Kidney glomerular epithelial cell (primary cell): ENCODE data around the gene MYEOV.
A peak's percentile ranks its signal among the peaks of the same experiment; 100 is the strongest.

ENCODE experiments used
- DNase-seq: peaks from one replicate; lab custom pipeline; 2025; lab: John Stamatoyannopoulos, UW

The MYEOV gene

DNA sequence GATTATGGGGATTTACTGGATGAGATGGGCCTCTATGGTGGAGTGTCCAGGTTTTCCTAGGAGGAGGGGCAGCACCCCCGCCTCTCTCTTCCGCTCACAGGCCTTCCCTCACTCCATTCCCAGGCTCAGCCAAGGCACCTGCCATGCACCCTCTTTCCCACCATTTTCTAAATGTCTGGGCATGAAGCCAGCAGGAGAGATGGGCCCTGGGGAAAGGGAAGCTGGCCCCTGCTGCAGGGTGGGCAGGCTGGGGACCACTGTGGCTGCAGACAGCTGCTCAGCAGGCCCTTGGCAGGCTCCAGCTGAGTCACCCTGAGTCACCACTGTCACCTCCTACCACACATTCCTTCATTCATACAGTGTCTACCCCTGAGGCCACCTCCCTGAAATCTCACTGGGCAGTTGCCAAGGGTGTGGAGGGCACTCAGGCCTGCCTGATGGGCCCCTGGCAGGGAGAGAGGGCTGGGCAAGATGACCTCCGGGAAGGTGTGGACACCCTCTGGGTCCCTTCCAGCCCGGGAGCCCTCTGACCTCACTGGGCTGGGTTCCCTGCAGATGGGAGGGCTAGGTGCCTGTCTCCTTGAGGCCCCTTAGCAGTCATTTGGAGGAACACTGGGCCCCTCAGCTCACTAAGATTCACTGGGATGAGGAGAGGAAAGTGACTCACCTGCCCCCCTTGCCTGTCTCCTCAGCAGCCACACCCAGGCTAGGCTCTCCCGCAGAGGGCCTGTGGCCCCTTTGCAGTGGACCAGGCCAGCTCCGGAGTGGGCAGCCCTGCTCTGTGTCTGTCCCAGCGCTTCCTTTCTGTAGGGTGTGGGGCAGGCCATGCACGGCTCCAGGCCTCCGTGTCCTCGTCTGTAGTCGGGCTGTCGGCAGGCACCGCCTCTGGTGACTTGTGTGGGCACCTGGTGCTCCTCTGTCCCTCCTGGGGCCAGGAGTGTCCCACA lies 7.8 kb downstream of the MYEOV start:
- DNase-seq = peak; percentile 76

DNA sequence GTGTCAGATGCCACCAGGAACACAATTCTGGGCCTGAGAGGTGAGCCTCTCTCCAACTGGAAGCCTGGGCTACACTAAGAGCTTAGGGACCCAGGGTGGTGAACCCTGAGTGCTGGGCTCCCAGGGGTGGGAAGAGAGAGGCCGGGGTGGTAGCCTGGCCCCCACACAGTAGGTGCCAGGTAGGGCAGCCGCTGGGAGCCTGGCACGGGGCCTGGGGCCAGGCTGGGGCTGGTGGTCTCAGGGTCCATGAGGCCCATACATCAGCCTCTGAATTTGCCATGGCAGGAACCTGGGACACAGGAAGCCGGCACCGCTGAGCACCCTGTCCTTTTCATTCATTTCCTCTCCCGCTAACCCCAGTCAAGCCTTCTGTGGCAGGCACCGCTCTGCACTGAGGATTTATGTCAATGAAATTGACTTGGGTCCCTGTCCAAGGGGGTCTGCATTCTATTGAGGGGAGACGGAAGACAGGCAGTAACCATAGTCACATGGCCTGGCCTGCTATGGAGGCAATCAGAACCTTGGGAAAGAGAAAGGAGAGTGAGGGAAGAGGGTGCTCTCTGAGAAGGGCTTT lies 8.6 kb downstream of the MYEOV start:
- no peak for DNase-seq

DNA sequence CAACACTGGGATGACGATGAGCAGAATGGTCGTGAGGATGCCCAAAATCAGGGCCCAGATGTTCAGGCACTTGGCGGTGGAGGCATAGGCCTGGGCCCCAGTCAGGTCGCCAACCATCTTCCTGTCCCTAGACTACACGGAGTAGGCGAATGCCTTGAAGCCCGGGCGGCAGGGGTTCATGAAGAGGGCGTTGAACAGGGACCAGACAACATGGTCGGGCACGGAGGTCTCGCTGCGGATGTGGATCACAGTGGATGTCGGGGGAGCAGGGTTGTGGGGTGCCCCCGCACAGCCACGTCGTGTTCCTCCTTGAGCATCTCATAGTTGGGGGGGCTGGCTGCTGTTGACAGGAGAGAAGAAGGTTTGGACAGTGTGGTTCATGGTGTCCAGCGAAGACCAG lies 9.5 kb downstream of the MYEOV start:
- no peak for DNase-seq

DNA sequence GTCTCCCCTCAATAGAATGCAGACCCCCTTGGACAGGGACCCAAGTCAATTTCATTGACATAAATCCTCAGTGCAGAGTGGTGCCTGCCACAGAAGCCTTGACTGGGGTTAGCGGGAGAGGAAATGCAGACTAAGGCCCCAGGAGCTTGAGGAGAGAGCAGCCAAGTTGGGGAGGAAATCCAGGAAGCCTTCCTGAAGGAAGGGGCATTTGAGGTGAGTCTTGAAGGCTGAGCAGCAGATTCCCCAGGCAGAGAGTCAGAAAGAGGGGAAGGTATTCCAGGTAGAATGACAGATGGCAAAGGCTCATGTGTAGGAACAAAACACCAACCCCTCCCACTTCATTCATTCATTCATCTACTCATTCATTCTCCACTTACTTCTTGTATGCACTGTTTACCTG lies 10.3 kb downstream of the MYEOV start:
- DNase-seq = no peak

DNA sequence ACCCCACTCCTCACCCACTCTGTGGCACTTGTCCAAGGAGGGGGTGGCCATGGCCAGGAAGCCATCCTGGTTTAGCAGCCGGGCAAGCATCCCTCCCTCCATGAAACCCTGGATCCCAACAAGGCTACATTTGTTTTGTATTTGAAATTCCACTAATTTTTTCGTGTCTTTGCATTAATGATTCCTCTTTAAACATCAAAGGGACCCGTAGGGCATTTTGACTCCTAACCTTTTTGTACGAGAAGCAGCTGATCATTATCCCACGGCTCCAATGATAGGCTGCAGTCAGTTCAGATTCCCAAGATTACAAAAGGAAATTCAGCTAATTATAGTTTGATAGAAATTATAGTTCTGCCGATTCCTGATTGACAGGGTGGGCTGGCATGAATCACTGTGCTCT lies 10.7 kb downstream of the MYEOV start:
- no peak for DNase-seq

DNA sequence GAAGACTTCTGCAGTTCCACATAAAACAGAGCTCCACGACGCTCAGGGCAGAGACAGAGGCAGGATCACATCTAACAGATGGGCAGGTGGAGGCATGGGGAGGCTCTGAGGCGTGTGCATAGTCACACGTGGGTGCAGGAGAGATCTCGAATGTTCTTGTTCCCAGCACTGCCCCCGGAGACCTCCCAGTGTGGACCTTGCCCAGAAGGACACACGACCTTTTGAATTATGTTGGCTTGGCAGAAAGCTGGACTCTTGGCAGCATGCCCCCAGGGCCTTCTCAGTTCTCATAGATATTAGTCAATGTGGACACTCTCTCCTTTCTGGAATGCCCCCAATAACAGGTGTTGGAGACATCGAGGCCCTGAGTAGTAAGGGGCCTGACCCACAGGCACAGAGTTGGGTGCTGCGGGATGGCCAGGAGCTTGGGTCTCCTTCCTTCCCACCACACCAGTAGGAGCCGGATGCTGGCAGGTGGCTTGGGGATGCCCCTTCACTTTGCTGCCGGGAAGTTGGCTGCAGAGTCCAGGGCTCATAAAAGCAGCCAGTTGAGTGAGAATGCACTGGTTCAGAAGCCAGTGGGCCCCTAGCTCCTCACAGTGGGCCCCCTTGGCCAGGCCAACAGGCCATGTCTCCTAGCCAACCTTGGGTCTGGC lies 12.1 kb downstream of the MYEOV start:
- no peak for DNase-seq

DNA sequence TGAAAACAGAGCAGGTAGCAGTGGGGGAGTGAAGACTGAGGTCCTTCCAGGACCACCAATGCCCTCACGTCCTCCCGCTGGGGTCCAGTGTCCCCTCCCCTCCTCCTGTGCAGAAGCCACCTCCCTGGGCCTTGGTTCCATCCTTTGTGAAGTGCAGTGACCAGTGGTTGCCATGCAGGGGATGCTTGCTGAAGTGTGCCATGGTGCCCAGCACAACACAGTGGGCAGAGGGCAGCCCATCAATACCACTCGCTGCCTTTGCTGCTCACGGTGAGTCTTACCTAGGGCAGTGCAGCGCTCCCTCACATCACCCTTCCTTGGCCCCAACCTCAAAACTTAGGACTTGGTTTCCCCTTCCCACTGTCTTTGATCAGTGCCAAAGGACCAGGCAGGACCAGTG lies 12.9 kb downstream of the MYEOV start:
- DNase-seq = no peak

DNA sequence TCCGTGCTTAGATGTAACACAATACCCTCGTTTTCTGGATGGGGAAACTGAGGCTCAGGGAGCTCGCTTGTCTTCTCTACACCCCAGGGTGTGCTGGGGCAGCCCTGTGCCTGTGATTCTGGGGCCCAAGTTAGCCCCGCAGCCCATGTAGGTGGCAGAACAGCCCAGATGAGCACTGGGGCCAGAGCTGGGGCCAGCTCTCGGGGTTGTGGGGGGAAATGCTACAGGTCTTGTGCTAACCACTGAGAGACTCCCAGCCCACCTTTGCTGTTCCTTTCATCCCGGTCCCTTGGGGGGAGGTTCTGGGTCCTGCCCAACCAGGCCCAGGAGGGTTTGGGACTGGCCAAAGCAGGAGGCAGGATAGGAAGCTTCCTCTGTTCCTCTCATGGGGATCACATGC lies 13.5 kb downstream of the MYEOV start:
- DNase-seq = no peak

DNA sequence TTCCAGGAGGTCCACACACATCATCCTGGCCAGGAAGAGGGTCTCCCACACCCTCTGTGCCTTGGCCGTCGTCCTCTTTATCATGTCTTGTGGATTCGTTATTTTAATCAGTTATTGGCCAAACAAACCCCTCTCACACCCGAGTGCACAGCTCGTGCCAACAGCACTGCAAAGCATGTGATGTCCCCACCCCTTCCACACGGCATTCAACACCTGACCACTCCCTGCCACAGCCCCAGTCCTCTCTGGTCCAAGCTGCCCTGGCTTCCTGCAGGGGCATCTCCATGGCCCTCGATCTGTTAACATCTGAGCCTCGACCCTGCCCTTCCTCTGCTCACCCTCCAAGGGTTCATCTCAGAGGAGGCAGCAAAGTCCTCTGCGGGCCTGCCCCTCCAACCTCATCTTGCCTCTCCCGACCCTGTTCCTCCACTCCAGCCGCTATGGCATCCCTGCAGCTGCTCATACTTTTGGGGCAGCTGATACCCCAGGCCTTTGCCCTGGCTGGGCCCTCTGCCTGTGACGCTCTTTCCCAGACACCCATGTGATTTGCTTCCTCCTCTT lies 14.0 kb downstream of the MYEOV start:
- no peak for DNase-seq

DNA sequence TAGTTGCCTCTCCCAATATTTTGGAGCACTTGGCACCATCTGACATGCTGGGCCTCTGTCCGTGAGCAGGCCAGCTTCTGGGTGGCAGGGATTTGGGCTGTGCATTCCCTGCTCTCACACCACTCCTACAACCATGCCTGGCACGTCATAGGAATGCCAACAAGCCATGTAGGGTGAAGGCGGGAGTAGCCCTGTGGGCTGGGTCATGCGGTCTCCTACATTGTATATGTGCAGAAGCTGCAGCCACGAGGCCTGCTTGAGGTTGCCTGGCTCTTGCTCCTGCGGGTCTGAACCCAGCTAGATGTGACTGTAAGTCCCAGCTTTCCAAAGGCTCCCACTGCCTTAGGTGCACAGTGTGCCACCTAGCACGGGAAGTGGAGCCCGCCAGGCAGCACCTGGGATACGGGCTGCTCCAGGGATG lies 14.5 kb downstream of the MYEOV start:
- no peak for DNase-seq

DNA sequence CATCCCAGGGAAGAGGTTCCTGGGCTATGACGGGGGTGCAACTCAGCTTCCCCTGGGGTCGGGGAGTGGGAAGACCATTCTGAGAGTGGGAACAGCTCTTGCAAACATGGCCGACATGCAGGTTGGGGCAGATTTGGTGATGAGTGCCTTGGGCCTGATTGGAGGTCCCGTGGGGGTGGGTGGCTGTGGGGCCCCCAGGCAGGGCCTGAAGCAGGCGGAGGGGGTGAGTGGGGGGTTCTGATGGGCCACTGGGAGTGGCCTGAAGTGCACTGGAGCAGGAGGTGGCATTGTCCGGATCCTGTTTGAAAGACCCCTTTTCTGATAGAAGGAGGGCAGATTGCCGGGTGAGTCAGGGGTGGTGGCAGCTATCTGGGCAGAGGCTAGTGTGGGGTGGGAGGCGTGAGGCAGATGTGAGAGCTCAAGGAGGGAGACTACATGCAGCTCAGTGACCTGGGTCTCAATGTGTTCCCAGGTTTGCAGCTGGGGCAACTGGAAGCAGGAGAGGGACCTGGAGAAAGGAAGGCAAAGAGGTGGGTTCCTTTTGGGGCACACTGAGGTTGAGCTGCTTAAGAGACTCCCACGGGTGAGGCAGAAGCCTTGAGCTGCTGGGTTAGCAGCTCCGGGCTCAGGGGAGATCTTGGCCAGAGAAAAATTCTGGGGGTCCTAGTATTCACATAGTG lies 15.1 kb downstream of the MYEOV start:
- no peak for DNase-seq

DNA sequence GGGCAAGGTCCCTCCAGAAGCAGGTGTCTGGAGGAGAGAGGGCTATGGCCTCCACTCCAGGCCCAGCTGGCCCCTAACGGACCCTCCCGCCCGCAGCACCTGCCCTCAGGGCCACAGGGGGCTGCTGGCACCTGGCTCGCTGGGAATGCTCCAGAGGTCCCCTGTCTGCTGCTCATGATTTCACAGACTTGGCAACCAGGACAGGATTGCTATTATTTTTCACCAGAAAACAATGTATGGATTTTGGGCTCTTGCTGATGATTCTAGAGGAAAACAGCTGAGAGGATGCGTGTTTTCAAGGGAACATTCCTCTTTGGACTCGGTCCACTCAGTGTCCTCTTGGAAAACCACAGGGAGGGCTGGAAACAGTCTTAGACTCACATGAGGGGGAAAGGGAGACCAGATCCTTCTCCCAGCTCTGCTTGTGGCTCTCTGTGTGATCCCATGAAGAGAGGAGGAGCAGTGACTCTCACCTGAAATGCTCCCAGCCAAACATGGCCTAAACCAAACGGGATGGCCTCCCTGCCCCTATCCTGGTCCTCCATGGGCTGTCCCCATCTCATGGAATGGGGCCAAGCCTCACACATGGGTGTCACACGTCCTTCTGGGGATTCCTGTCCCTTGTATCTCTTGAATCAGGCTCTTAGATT lies 15.8 kb downstream of the MYEOV start:
- no peak for DNase-seq

DNA sequence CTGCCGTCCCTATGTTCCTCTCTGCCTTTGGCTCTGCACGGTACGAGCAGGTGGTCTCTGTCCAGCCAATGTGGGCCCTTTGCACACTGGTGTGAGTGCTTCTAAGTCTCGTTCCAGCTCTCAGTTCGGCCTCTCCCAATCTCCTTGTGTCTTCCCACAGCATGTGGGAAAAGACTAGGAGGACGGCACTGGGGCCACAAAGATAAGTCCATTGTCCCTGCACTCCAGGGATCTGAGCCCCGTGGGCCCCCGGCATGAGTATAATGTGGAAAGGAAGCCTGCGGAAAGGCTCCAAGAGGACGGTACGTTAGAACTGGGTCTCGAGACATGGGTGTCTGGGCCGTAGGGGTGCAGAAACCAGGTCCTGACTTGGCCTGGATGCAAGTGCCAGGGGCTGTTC lies 16.4 kb downstream of the MYEOV start:
- no peak for DNase-seq

DNA sequence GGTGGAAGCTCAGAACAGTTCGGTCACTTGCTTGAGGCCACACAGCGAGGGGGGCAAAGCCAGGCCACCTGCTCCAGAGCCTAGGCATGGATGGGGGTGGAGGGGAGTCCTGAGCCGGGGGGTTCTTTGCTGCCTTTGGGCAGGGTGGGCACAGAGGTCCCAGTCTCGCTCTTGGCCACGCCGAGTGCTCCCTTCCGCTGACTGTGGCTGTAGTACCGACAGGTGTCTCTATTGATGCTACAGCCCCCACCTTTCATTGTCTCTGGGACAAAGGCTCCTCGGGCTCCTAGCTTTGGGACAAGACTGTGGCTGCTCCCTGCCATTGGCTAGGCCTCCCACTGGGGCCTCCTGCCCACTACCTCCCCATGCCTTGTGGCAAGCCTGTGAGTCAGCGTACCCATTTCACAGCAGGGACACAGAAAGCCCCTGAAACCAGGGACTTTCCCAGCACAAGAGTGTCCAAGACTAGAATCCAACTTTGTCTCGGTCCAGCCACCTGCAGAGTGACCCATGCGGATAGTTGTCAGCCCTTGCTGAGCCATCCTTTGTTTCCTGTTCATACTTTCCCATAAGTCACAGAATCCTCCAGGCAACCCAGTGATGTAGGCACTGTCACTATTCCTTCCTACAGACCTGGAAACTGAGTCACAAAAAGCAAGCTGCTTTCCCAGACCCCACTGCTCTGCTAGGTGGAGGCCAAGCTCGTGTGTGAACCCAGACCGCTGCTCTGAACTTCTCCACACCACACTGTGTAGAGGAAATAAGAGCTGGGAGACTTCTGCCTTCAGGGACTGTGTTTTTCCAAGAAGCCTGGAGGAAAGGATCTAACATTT lies 17.2 kb downstream of the MYEOV start:
- DNase-seq = no peak

DNA sequence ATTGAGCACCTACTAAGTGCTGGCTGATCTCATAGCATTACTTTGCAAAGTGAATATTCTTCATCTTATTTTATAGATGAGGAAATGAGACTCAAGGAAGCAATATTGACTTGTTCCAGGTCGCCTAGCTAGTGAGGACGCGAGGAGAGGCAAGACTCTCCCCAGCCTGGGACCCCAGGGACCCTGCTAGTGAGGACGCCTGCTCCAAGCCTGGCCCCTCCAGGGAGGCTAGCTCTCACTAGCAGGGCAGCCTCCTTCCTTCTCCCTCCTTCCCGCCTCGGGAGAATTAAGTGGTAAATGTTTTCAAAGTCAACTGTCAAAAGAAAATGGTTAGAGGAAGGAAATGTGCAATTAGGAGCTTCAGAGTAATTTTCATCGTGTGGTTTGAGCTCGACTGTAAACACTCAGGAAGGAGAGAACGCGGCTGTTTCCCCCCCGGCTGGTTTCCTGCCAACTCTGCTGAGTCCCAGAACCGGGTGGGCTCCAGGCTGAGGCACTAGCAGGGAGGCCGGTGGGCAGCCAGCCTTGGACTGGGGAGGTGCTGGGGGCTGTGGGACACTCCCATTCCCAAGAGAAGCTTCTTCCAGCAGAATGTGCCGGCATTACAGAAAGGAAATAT lies 17.9 kb downstream of the MYEOV start:
- no peak for DNase-seq

DNA sequence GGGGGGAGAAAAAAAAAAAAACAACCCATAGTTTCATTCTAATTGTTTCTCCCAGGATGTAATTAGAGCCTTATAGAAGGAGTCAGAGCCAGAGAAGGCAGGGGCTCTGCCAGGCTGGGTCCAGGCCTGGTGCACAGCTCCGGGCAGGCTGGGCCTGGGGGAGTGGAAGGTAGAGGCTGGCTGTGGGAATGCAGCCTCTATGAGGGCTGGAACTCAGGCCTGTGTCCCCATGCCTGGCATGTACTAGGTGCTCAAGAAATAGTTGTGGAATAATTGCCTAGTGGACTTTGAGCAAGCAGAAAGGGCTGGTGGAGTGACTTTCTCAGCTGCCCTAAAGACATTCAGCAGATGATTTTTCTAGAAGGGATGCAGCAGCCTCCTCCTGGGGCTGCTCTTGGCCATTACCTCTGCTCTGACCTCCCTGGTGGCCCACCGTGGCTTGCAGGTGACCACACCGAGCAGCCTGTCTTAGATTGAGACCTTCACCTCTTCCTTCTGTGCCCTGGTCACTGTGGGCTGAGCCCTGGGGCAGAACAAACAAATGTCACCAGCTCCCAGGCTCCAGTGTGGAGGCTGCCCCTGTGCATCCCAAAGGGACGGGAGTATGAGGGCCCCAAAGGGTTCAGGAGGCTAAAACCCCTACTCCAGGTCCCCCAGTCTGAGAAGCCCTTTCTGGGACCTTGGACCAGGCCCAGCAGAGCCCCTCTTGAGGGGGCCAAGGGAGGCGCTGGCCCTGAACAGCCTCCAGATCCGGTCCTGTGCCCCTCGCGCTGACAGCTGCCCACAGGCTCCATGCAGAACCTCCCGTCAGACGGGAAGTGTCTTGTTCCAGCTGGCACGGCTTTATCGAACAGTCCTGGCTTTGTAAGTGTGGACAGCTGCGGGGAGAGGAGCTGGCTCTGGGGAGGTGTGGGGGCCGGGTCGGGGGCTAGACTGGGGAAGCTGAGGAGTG lies 18.8 kb downstream of the MYEOV start:
- no peak for DNase-seq

DNA sequence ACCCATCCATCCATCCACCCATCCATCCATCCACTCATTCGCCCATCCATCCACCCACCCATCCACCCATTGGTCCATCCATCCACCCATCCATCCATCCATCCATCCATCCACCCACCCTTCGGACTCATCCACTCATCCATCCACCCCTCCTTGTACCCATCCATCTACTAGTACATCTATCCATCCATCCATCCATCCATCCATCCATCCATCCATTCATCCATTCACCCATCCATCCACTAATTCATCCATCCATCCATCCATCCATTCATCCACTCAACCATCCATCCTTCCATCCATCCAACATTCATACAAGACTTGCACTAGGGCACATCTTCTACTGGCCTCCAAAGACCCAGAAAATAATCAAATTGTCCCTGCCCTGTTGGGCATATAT lies 20.0 kb downstream of the MYEOV start:
- no peak for DNase-seq

DNA sequence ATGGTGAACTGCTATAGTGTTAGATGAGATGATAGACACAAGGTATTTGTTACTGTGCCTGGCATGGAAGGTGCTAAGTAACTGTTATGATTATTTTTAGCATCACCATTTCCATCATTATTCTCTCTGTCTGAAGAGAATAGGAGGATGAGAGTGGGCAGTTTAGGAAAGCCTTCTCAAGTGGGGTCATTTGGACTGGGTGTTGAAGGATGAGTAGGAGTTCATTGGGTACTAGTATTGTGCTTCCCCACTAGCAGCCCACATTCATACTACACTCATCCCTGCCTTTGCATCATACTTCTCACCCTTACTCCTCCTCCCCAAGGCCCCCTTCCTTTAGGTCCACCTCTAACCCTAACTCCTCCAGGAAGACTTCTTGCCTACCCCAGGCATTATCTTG lies 20.6 kb downstream of the MYEOV start:
- DNase-seq = no peak

DNA sequence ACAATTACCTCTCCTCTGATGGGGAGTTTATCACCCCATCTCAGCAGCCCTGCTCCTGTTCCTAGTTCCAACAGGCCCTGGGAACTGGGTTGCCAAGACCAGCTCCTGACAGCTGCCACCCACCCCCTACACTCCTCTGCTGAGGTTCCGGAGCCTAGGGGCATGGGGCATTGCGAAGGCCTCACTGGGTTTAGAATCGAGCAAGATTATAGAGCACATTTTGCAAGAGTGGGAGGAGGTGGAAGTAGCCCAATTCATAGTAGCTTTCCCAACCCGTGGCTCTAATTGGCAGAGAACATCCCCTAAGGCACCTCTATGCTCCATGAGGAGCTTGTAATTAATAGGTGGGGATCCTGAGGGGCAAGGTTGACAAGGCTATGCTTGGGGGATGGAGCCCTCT lies 23.0 kb downstream of the MYEOV start:
- no peak for DNase-seq
